ENCODE data around the gene KRTAP9-1.

The KRTAP9-1 gene

DNA sequence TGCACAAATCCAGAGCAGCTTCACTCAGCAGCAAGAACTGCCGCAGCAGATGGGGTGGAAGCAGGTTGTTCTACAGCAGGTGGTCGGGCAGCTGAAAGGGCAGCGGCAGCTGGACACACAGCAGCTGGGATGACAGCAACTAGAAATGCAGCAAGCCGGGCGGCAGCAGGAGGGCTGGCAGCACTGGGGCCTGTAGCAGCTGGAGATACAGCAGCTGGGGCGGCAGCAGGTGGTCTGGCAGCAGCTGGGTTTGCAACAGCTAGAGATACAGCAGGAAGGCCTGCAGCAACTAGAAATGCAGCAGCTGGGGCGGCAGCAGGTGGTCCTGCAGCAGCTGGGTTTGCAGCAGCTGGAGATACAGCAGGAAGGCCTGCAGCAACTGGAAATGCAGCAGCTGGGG, 22.1 kb upstream of the KRTAP9-1 start:
- TF ChIP-seq, protein P1, sequence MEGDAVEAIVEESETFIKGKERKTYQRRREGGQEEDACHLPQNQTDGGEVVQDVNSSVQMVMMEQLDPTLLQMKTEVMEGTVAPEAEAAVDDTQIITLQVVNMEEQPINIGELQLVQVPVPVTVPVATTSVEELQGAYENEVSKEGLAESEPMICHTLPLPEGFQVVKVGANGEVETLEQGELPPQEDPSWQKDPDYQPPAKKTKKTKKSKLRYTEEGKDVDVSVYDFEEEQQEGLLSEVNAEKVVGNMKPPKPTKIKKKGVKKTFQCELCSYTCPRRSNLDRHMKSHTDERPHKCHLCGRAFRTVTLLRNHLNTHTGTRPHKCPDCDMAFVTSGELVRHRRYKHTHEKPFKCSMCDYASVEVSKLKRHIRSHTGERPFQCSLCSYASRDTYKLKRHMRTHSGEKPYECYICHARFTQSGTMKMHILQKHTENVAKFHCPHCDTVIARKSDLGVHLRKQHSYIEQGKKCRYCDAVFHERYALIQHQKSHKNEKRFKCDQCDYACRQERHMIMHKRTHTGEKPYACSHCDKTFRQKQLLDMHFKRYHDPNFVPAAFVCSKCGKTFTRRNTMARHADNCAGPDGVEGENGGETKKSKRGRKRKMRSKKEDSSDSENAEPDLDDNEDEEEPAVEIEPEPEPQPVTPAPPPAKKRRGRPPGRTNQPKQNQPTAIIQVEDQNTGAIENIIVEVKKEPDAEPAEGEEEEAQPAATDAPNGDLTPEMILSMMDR (IDR thresholded peaks at IDR 0.05; ENCODE audit: low read depth, low read length, missing control alignments) = no peak
- DNase-seq (ENCODE audit: low read depth) = no peak
- in situ Hi-C loops (cut with HindIII; ENCODE audit: low sequenced_read_pairs) = no loop called here
- no peak overlapping the region for H3K4me3 ChIP-seq (ENCODE audit: low read depth, low read length)

DNA sequence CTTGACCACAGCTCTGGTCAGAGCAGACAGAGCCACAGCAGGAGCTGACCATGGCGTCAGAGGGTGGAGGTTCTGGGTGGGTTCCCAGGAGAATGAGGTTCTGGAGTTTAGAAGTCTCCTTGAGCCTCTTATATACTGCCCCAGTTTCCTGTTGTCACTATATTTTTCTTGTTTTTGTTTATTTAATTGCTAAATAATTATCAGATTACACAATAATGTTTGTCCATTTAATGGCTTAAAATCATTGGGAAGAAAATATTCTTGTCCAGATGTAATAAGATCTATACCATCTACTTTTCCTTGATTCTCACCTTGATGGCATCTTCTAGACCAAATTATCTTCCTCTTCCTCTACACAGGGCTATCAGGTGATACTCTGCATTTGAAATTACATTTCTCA, 21.6 kb upstream of the KRTAP9-1 start, which contains the start of gene KRTAP4-3:
Gene KRTAP4-3 (minus strand): TSS at position 101 of the 400 bp plus-strand sequence. CDS start 49 bp downstream, at position 52.
- in situ Hi-C loops (cut with HindIII; ENCODE audit: low sequenced_read_pairs) = no loop called here
- no peak for DNase-seq (ENCODE audit: low read depth)
- TF ChIP-seq, protein P1 (IDR thresholded peaks at IDR 0.05; ENCODE audit: low read depth, low read length, missing control alignments) = no peak
- H3K4me3 ChIP-seq (ENCODE audit: low read depth, low read length) = no peak within 1 kb of the TSS

DNA sequence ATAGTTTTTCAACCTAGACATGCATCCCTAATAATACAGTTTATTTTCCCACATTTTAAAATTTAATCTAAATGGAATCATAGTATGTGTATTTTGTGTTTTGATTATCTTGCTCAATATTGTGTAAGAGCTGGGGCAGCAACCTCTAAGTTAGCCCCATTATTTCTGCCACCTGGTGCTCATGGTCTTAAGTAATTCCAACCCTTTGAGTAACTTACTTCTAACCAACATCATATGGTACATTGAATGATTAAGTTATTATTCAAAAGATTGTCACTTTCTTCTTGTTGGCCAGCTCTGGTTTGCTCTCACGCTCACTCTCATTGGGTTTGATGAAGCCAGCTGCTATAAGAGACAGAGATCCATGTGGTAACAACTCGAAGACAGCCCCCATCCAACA, 17.8 kb upstream of the KRTAP9-1 start:
- TF ChIP-seq, protein P1 (IDR thresholded peaks at IDR 0.05; ENCODE audit: low read depth, low read length, missing control alignments) = no peak
- no peak for DNase-seq (ENCODE audit: low read depth)
- H3K4me3 ChIP-seq (ENCODE audit: low read depth, low read length) = no peak overlapping the region
- in situ Hi-C loops (cut with HindIII; ENCODE audit: low sequenced_read_pairs) = no loop called here

DNA sequence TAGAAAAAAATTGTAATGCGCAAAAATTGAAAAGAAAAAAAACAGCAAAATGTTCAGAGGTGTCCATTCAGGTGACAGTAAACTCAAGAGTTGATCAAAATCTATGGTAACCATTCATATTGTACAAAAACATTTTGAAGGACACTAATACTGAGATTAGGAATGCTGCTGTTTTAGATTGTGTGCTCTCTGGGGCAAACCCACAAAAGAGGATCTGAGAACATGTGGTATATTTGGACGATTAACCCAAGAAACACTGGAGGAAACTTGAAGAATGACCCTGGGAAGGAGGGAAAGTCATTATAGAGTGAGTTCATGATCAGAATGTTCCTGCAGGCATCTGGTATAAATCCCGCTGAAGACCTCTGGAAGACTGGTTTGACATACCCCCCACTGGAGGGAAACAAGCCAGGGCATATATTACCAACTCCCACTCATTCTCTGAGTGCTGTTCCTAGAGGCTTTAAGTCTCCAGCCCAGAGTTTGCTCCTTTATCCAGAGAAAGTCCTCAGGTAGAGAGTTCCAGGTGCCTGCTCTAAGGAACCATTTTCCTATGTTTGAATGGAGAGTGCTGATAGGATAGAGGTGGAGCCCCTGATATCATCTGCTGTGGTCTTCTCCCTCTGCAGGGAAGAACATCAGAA, 12.8 kb upstream of the KRTAP9-1 start:
- no peak for DNase-seq (ENCODE audit: low read depth)
- TF ChIP-seq, protein P1 (IDR thresholded peaks at IDR 0.05; ENCODE audit: low read depth, low read length, missing control alignments) = no peak
- in situ Hi-C loops (cut with HindIII; ENCODE audit: low sequenced_read_pairs) = no loop called here
- no peak overlapping the region for H3K4me3 ChIP-seq (ENCODE audit: low read depth, low read length)

DNA sequence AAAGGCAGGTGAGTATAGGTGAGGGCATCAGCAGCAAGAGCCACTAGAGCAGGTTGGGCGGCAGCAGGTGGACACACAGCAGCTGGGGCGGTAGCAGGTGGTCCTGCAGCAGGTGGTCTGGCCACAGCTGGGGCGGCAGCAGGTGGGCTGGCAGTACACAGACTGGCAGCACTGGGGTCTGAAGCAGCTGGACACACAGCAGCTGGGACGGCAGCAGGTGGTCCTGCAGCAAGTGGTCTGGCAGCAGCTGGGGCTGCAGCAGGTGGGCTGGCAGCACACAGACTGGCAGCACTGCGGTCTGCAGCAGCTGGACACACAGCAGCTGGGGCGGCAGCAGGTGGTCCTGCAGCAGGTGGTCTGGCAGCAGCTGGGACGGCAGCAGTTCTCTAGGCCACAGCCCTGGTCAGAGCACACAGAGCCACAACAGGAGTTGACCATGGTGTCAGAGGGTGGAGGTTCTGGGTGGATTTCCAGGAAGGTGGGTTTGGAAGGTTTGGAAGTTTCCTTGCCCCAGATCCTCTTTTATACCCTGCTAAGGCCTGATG, 11.9 kb upstream of the KRTAP9-1 start, which contains the start of gene KRTAP4-2:
Gene KRTAP4-2 (minus strand): TSS at position 495 of the 545 bp plus-strand sequence. CDS start 57 bp downstream, at position 438.
- H3K4me3 ChIP-seq (ENCODE audit: low read depth, low read length) = no peak within 1 kb of the TSS
- in situ Hi-C loops (cut with HindIII; ENCODE audit: low sequenced_read_pairs) = no loop called here
- DNase-seq (ENCODE audit: low read depth) = no peak
- TF ChIP-seq, protein P1 (IDR thresholded peaks at IDR 0.05; ENCODE audit: low read depth, low read length, missing control alignments) = no peak

DNA sequence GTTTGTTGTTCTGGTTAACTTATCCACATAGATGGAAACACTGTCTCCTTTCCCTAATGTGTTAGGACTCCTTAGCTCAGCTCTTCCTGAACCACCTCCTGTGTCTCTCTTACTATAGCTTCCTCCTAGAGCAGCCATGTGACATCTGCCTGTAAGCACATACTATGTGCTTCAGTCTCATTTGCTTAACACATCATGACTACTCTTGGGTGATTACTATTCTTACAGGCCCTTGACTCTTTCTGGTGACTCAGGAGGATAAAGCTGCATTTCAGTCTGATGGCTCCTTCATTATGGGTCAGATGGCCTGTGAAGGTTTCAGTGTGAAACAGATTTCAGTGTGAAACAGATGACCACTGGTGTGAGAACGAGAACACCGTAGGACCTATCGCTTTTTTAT, 11.3 kb upstream of the KRTAP9-1 start:
- in situ Hi-C loops (cut with HindIII; ENCODE audit: low sequenced_read_pairs) = no loop called here
- TF ChIP-seq, protein P1 (IDR thresholded peaks at IDR 0.05; ENCODE audit: low read depth, low read length, missing control alignments) = no peak
- H3K4me3 ChIP-seq (ENCODE audit: low read depth, low read length) = no peak overlapping the region
- DNase-seq (ENCODE audit: low read depth) = no peak
